BJ (cell line): ENCODE data around the gene ZBTB7B. TPM values are rescaled to one million over a fixed set of nuclear protein-coding genes. Genes with fewer than 3 reads are reported as not detected.
A peak's percentile ranks its signal among the peaks of the same experiment; 100 is the strongest.
"Not testable (repeated sequence)": the region's sequence is repeated elsewhere in the genome, so short reads cannot be mapped to it uniquely, and the experiment has no call there.

Experiments
- CTCF ChIA-PET: fragments of 350-600 bp; formaldehyde crosslinking; extraction: SDS; loops from one replicate; lab custom pipeline; 2021; ENCODE audit warnings: antibody characterized with exemption, inconsistent platforms; lab: Yijun Ruan, JAX
- POLR2A ChIA-PET: fragments of 300-600 bp; sonication (Branson Sonifier 250); formaldehyde crosslinking; extraction: SDS; loops from one replicate; lab custom pipeline; 2021; ENCODE audit warnings: antibody characterized with exemption; lab: Charles Lee
- DNase-seq: peaks from one replicate; pipeline ENCODE4 v3.0.0-alpha.2; 2011; ENCODE audit warnings: low read depth
- H3K27me3 ChIP-seq: 2 replicates; pipeline ENCODE4 v1.6.0; 2011; ENCODE audit warnings: low read length; ENCODE audit not compliant: control insufficient read depth, insufficient read depth
- H3K36me3 ChIP-seq: 2 replicates; pipeline ENCODE4 v1.5.1; 2011; ENCODE audit warnings: low read length; ENCODE audit not compliant: control insufficient read depth, insufficient read depth
- H3K4me3 ChIP-seq: 2 replicates; pipeline ENCODE4 v1.5.1; 2011; ENCODE audit warnings: low read depth, mild to moderate bottlenecking, control low read depth, low read length
- CTCF ChIP-seq: IDR thresholded peaks from 2 replicates; pipeline ENCODE4 v1.5.1; 2011; ENCODE audit warnings: low read depth, mild to moderate bottlenecking, control low read depth, inconsistent platforms, low read length, moderate library complexity; ENCODE audit not compliant: insufficient read depth
- polyA plus RNA-seq: library from polyadenylated mRNA; depleted of rRNA; stranded (reverse); fragments of >200 nt; gene quantifications from 2 replicates; pipeline ENCODE4 v1.2.3, GENCODE V29; 2011

Gene ZBTB7B
- polyA plus RNA-seq, 1 experiment = 29.4 TPM

- peak; percentile 56 for TF ChIP-seq CTCF
- CTCF ChIA-PET = interaction anchor here (0.7 to 9.0 kb wide), 12 partner anchors 8 to 516 kb away, joined by 3 to 95 read pairs (median 7); partner anchors contain the start of genes FLAD1, PBXIP1, PYGO2 and SHC1
- not testable (repeated sequence) for H3K36me3 ChIP-seq, DNase-seq, H3K27me3 ChIP-seq, H3K4me3 ChIP-seq
- POLR2A ChIA-PET = interaction anchor here (0.7 kb wide), 1 partner anchor 368 kb away, joined by 14 read pairs; no protein-coding TSS in a partner anchor
These were observed 7.2 kb upstream of the ZBTB7B start for GRCh38 chr1:154995301-154995983.

GRCh38 chr1:154996966-154997701 lies 5.5 kb upstream of the ZBTB7B start:
- no peaks in the 10 kb centered on the region for H3K27me3 ChIP-seq
- ChIA-PET CTCF (interaction anchor here (1.3 to 9.0 kb wide), 9 partner anchors 14 to 518 kb away, joined by 6 to 95 read pairs (median 23); partner anchors contain the start of genes FLAD1, PBXIP1, PYGO2 and SHC1), POLR2A (interaction anchor here (0.7 kb wide), 1 partner anchor 1123 kb away, joined by 11 read pairs; no protein-coding TSS in a partner anchor)
- H3K4me3 ChIP-seq = no peak overlapping the region
- no peaks in the 10 kb centered on the region for H3K36me3 ChIP-seq
- DNase-seq = no peak
- TF ChIP-seq CTCF = no peak

- no peaks in the 10 kb centered on the region for H3K27me3 ChIP-seq
- no peaks in the 10 kb centered on the region for H3K36me3 ChIP-seq
- POLR2A ChIA-PET = interaction anchor here (0.6 kb wide), 1 partner anchor 1116 kb away, joined by 7 read pairs; no protein-coding TSS in a partner anchor
- DNase-seq = no peak
- H3K4me3 ChIP-seq = no peak overlapping the region
- CTCF ChIA-PET = interaction anchor here (0.7 to 9.0 kb wide), 22 partner anchors 10 to 124 kb away, joined by 3 to 95 read pairs (median 6); partner anchors contain the start of genes CKS1B, FLAD1, PBXIP1 and PMVK
- no peak for TF ChIP-seq CTCF
These were observed 4.3 kb upstream of the ZBTB7B start for GRCh38 chr1:154998201-154998780.

GRCh38 chr1:154998818-154999570 lies 3.6 kb upstream of the ZBTB7B start:
- H3K4me3 ChIP-seq = peak overlapping the region; percentile 27

More at GRCh38 chr1:154998818-154999570, 3.6 kb upstream of the ZBTB7B start:
- ChIA-PET CTCF (interaction anchor here (0.7 to 9.0 kb wide), 25 partner anchors 11 to 439 kb away, joined by 3 to 95 read pairs (median 6); partner anchors contain the start of genes CKS1B, FLAD1, PBXIP1 and PMVK), POLR2A (interaction anchor here (0.6 kb wide), 1 partner anchor 1115 kb away, joined by 7 read pairs; no protein-coding TSS in a partner anchor)
- Histone ChIP-seq H3K36me3 (no peaks in the 10 kb centered on the region), H3K27me3 (no peaks in the 10 kb centered on the region)
- TF ChIP-seq CTCF = peak; percentile 96
- DNase-seq = no peak
